ENCODE data around the gene ALDH7A1. TPM values are rescaled to one million over a fixed set of nuclear protein-coding genes. Genes with fewer than 3 reads are reported as not detected.

The ALDH7A1 gene
- total RNA-seq, 1 donor from 2014 or later = 90.6 TPM

GRCh38 chr5:126516852-126517251 lies 78.2 kb downstream of the ALDH7A1 start:
- Histone ChIP-seq H3K9ac (ENCODE audit: low read length) (no peak overlapping the region), H4K20me1 (ENCODE audit: insufficient read depth, low read length) (no peaks in the 10 kb centered on the region), H3K36me3 (ENCODE audit: insufficient read depth, low read length) (no peaks in the 10 kb centered on the region), H3K4me1 (ENCODE audit: insufficient read depth, low read length) (peaks cover 5% of the 10 kb centered on the region), H3K9me3 (ENCODE audit: insufficient read depth, low read depth, low read length) (no peaks in the 10 kb centered on the region), H3K79me2 (ENCODE audit: insufficient read depth, low read length) (no peaks in the 10 kb centered on the region), H3K27ac (ENCODE audit: low read depth, low read length) (no peak overlapping the region), H3K27me3 (ENCODE audit: insufficient read depth, low read length) (no peaks in the 10 kb centered on the region), H2AFZ (ENCODE audit: low read depth, low read length) (no peak overlapping the region), H3K4me3 (ENCODE audit: insufficient read depth, low read depth, low read length) (no peak overlapping the region), H3K4me2 (ENCODE audit: low read length) (no peak overlapping the region)
- H3K36me3 Mint-ChIP-seq (ENCODE audit: low read depth, unreplicated experiment) = no peaks in the 10 kb centered on the region
- peaks cover 1% of the 10 kb centered on the region for H3K27me3 Mint-ChIP-seq (ENCODE audit: low read depth, unreplicated experiment)
- no peaks in the 10 kb centered on the region for H3K9me3 Mint-ChIP-seq (ENCODE audit: unreplicated experiment)
- TF ChIP-seq CTCF (IDR thresholded peaks at IDR 0.05; ENCODE audit: insufficient read depth, low read depth, low read length) (no peak), EZH2 (IDR thresholded peaks at IDR 0.05; ENCODE audit: insufficient read depth, low read length) (no peak)
- peaks cover 18% of the 10 kb centered on the region for H3K4me1 Mint-ChIP-seq (ENCODE audit: low read depth, unreplicated experiment)
- no peak overlapping the region for H3K27ac Mint-ChIP-seq (ENCODE audit: unreplicated experiment)
- DNase-seq (ENCODE audit: low read depth) (no peak), FAIRE-seq (no peak)
- no peak overlapping the region for H3K4me3 Mint-ChIP-seq (ENCODE audit: unreplicated experiment)

- no peak overlapping the region for H3K27ac Mint-ChIP-seq (ENCODE audit: unreplicated experiment)
- no peaks in the 10 kb centered on the region for H3K36me3 ChIP-seq (ENCODE audit: insufficient read depth, low read length)
- H3K9me3 Mint-ChIP-seq (ENCODE audit: unreplicated experiment) = no peaks in the 10 kb centered on the region
- no peaks in the 10 kb centered on the region for H3K79me2 ChIP-seq (ENCODE audit: insufficient read depth, low read length)
- H3K27ac ChIP-seq (ENCODE audit: low read depth, low read length) = no peak overlapping the region
- no peak for TF ChIP-seq CTCF (IDR thresholded peaks at IDR 0.05; ENCODE audit: insufficient read depth, low read depth, low read length)
- no peak for TF ChIP-seq EZH2 (IDR thresholded peaks at IDR 0.05; ENCODE audit: insufficient read depth, low read length)
- H3K4me1 ChIP-seq (ENCODE audit: insufficient read depth, low read length) = peaks cover 5% of the 10 kb centered on the region
- peaks cover 1% of the 10 kb centered on the region for H3K27me3 Mint-ChIP-seq (ENCODE audit: low read depth, unreplicated experiment)
- H3K4me3 Mint-ChIP-seq (ENCODE audit: unreplicated experiment) = no peak overlapping the region
- H2AFZ ChIP-seq (ENCODE audit: low read depth, low read length) = no peak overlapping the region
- H3K9ac ChIP-seq (ENCODE audit: low read length) = no peak overlapping the region
- no peaks in the 10 kb centered on the region for H3K27me3 ChIP-seq (ENCODE audit: insufficient read depth, low read length)
- H3K4me1 Mint-ChIP-seq (ENCODE audit: low read depth, unreplicated experiment) = peaks cover 18% of the 10 kb centered on the region
- no peak for FAIRE-seq
- DNase-seq (ENCODE audit: low read depth) = peak; percentile 50
- no peak overlapping the region for H3K4me3 ChIP-seq (ENCODE audit: insufficient read depth, low read depth, low read length)
- H3K9me3 ChIP-seq (ENCODE audit: insufficient read depth, low read depth, low read length) = no peaks in the 10 kb centered on the region
- no peaks in the 10 kb centered on the region for H4K20me1 ChIP-seq (ENCODE audit: insufficient read depth, low read length)
- H3K4me2 ChIP-seq (ENCODE audit: low read length) = no peak overlapping the region
- H3K36me3 Mint-ChIP-seq (ENCODE audit: low read depth, unreplicated experiment) = no peaks in the 10 kb centered on the region
Measured at GRCh38 chr5:126516133-126516532, 78.9 kb downstream of the ALDH7A1 start.

- H3K4me1 ChIP-seq (ENCODE audit: insufficient read depth, low read length) = peaks cover 5% of the 10 kb centered on the region
- H2AFZ ChIP-seq (ENCODE audit: low read depth, low read length) = no peak overlapping the region
- Mint-ChIP-seq H3K27ac (ENCODE audit: unreplicated experiment) (no peak overlapping the region), H3K36me3 (ENCODE audit: low read depth, unreplicated experiment) (no peaks in the 10 kb centered on the region), H3K9me3 (ENCODE audit: unreplicated experiment) (no peaks in the 10 kb centered on the region), H3K27me3 (ENCODE audit: low read depth, unreplicated experiment) (peaks cover 1% of the 10 kb centered on the region), H3K4me1 (ENCODE audit: low read depth, unreplicated experiment) (peaks cover 14% of the 10 kb centered on the region), H3K4me3 (ENCODE audit: unreplicated experiment) (no peak overlapping the region)
- no peak for DNase-seq (ENCODE audit: low read depth)
- no peak overlapping the region for H3K9ac ChIP-seq (ENCODE audit: low read length)
- no peaks in the 10 kb centered on the region for H3K9me3 ChIP-seq (ENCODE audit: insufficient read depth, low read depth, low read length)
- H3K27ac ChIP-seq (ENCODE audit: low read depth, low read length) = no peak overlapping the region
- H3K36me3 ChIP-seq (ENCODE audit: insufficient read depth, low read length) = no peaks in the 10 kb centered on the region
- no peaks in the 10 kb centered on the region for H3K79me2 ChIP-seq (ENCODE audit: insufficient read depth, low read length)
- no peak overlapping the region for H3K4me2 ChIP-seq (ENCODE audit: low read length)
- no peak overlapping the region for H3K4me3 ChIP-seq (ENCODE audit: insufficient read depth, low read depth, low read length)
- TF ChIP-seq CTCF (IDR thresholded peaks at IDR 0.05; ENCODE audit: insufficient read depth, low read depth, low read length) (no peak), EZH2 (IDR thresholded peaks at IDR 0.05; ENCODE audit: insufficient read depth, low read length) (no peak)
- no peaks in the 10 kb centered on the region for H4K20me1 ChIP-seq (ENCODE audit: insufficient read depth, low read length)
- FAIRE-seq = no peak
- no peaks in the 10 kb centered on the region for H3K27me3 ChIP-seq (ENCODE audit: insufficient read depth, low read length)
Measured at GRCh38 chr5:126515337-126515736, 79.7 kb downstream of the ALDH7A1 start.

All from astrocyte (in vitro differentiated cells and primary cell).